Measurements from ENCODE around the gene USP37. TPM values are rescaled to one million over a fixed set of nuclear protein-coding genes. Genes with fewer than 3 reads are reported as not detected.

The USP37 gene
- total and polyA plus RNA-seq, 2 of the 4 experiments (the other 2 are of a cell fraction) = 1.6 to 6.5 TPM

GRCh38 chr2:218405086-218405745, 162.9 kb downstream of the USP37 start (continued):
- TF ChIP-seq RFX5 (IDR thresholded peaks at IDR 0.05; ENCODE audit: low read depth, low read length) = no peak

- no CpG with 5 or more reads among the region's 16 CpGs for WGBS, 2 experiments (ENCODE audit: extremely low coverage in 2 of 2, insufficient read length in 1 of 2)
Measured at GRCh38 chr2:218404351-218405085, 163.6 kb downstream of the USP37 start.

More at GRCh38 chr2:218404351-218405085, 163.6 kb downstream of the USP37 start:
- H3K4ac ChIP-seq (ENCODE audit: low read depth, low read length) = no peak overlapping the region; the same call in 1 of the 2 replicates
- CTCF ChIA-PET = interaction anchor here (0.6 kb wide), 1 partner anchor 111 kb away, joined by 4 read pairs; no protein-coding TSS in a partner anchor
- POLR2A ChIA-PET (ENCODE audit: unreplicated experiment) = no interaction called here
- no peak overlapping the region for H3K23ac ChIP-seq (ENCODE audit: low read depth, low read length)
- H2AK5ac ChIP-seq (ENCODE audit: low read depth, low read length) = no peak overlapping the region
- no peak overlapping the region for H3K27ac ChIP-seq (ENCODE audit: insufficient read depth, low read length)
- H2BK5ac ChIP-seq (ENCODE audit: low read depth, low read length, poor library complexity, severe bottlenecking) = no peak overlapping the region
- no peak overlapping the region for H4K91ac ChIP-seq (ENCODE audit: insufficient read depth, low read depth, low read length)
- H3K4me3 ChIP-seq (ENCODE audit: insufficient read depth, low read depth, low read length) = no peak overlapping the region
- no peak overlapping the region for H2BK120ac ChIP-seq (ENCODE audit: low read depth, low read length)
- H3K9ac ChIP-seq (ENCODE audit: low read depth, low read length) = no peak overlapping the region
- no peak for DNase-seq
- H3K27me3 ChIP-seq (ENCODE audit: control insufficient read depth, insufficient read depth, low read length) = no peaks in the 10 kb centered on the region
- H2AK9ac ChIP-seq (replicated peaks; ENCODE audit: low read depth, low read length, poor library complexity) = peak overlapping the region; percentile 70
- no peak overlapping the region for H3K18ac ChIP-seq (ENCODE audit: low read depth, low read length)
- dilution Hi-C loops (cut with HindIII; ENCODE audit: low sequenced_read_pairs, unreplicated experiment) (no loop called here), in situ Hi-C loops (cut with MboI; ENCODE audit: low sequenced_read_pairs) (loop anchor here (5.0 to 10.0 kb wide), 2 partner anchors 58 to 250 kb away; partner anchors contain the start of genes BCS1L and ZNF142), intact Hi-C loops (cut with micrococcal nuclease) (no loop called here)
- peaks cover 13% of the 10 kb centered on the region; the same call in 1 of the 2 replicates for H4K20me1 ChIP-seq (ENCODE audit: insufficient read depth, low read length)
- H3K79me1 ChIP-seq (ENCODE audit: low read depth in 1 of 2, low read length in 2 of 2) = peaks cover 0 to 28% of the 10 kb centered on the region in 2 experiments; a peak in 2 of 4 replicates
- H3K4me1 ChIP-seq (ENCODE audit: control insufficient read depth, insufficient read depth, low read length) = peaks cover 21% of the 10 kb centered on the region
- no peak for TF ChIP-seq SMC3 (IDR thresholded peaks at IDR 0.05; ENCODE audit: low read depth, low read length)
- TF ChIP-seq FOS (IDR thresholded peaks at IDR 0.05; ENCODE audit: low read depth, low read length) = no peak
- TF ChIP-seq RCOR1 (IDR thresholded peaks at IDR 0.05; ENCODE audit: insufficient replicate concordance, low read length) = no peak
- TF ChIP-seq NFE2L2 (IDR thresholded peaks at IDR 0.05; ENCODE audit: low read depth, low read length) = no peak
- no peak for TF ChIP-seq CTCF (conservative IDR thresholded peaks at IDR 0.05; ENCODE audit: low read depth, low read length)
- no peak for TF ChIP-seq BHLHE40 (IDR thresholded peaks at IDR 0.05; ENCODE audit: low read depth, low read length)
- TF ChIP-seq MAZ (IDR thresholded peaks at IDR 0.05; ENCODE audit: borderline replicate concordance, low read depth, low read length) = no peak
- no peak for TF ChIP-seq RAD21 (IDR thresholded peaks at IDR 0.05; ENCODE audit: low read length)
- no peak overlapping the region for H2AFZ ChIP-seq (replicated peaks; ENCODE audit: low read length, poor library complexity)
- H3K14ac ChIP-seq (replicated peaks; ENCODE audit: low read depth, low read length) = no peak overlapping the region
- BruUV-seq (replicated peaks) = no TSS peak
- H4K5ac ChIP-seq (ENCODE audit: low read depth, low read length) = no peak overlapping the region
- H4K8ac ChIP-seq (ENCODE audit: low read depth in 2 of 2, low read length in 2 of 2) = no peak overlapping the region
- H3K9me3 ChIP-seq (ENCODE audit: control insufficient read depth, insufficient read depth, low read length) = no peaks in the 10 kb centered on the region
- H3K36me3 ChIP-seq (ENCODE audit: control insufficient read depth, insufficient read depth, low read length) = peaks cover 26% of the 10 kb centered on the region
- no peak overlapping the region for H3K56ac ChIP-seq (ENCODE audit: extremely low read depth, insufficient read depth, low read length)
- no peak for ATAC-seq (ENCODE audit: low read depth)
- no peak overlapping the region for H2BK20ac ChIP-seq (ENCODE audit: low read depth, low read length)
- H3K9me1 ChIP-seq (ENCODE audit: insufficient read depth, low read length) = peaks cover 4% of the 10 kb centered on the region; the same call in 1 of the 2 replicates
- H3K4me2 ChIP-seq (ENCODE audit: low read depth, low read length) = no peak overlapping the region
- no peak overlapping the region for H2BK15ac ChIP-seq (ENCODE audit: low read depth, low read length)

All from IMR-90 (cell line).